GM18858 (cell line): ENCODE data around the gene HLA-DMA.
A peak's percentile ranks its signal among the peaks of the same experiment; 100 is the strongest.

ENCODE experiments used
- ATAC-seq: cut with Tn5 transposase; IDR thresholded peaks from one replicate; pipeline ENCODE4 v1.9.1; 2021; ENCODE audit not compliant: unreplicated experiment

Gene HLA-DMA

DNA sequence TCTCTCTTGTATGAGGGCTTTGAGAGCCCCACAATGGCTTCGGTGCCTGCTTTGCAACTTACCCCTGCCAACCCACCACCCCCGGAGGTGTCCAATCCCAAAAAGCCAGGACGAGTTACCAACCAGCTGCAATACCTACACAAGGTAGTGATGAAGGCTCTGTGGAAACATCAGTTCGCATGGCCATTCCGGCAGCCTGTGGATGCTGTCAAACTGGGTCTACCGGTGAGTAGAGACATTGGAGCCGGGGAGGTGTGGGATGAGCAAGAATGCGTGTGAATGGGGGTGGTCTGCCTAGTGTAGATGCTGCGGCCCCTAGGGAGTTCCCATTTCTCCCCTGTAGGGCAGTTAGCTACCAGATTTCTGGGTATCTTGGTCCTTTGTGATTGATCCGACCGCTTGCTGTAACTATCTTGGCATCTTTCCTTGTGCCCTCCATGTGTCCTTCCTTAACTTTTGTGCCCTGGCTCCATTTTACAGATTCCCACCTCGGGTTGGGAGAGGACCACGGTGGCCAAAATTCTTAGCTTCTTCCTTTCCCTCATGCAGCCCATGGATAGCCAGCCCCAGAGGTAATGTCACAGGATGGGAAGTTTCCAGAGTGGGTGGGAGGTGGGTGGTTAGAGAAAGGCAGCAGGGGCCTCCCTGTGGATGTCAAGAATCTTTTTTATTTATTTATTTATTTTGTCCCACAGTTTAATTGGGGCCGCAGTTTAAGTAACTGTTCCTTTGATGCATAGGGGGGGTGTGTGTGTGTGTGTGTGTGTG lies 21.8 kb upstream of the HLA-DMA start:
- ATAC-seq, result no peak

DNA sequence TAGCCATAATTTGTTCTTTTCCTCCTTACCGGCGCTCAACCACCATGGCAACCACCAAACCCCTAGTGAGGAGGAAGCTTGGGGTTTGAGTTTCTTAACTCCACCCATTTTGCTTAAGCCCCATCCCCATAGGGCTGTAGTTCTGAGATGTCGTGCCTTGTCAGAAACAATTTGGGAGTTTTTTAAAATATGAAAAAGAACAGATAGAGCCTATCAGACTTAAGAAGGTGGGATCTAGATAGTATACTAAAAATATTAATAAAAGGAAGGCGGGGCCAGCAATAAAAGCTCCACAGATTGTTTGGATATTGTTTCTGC lies 21.1 kb upstream of the HLA-DMA start:
- no peak for ATAC-seq

DNA sequence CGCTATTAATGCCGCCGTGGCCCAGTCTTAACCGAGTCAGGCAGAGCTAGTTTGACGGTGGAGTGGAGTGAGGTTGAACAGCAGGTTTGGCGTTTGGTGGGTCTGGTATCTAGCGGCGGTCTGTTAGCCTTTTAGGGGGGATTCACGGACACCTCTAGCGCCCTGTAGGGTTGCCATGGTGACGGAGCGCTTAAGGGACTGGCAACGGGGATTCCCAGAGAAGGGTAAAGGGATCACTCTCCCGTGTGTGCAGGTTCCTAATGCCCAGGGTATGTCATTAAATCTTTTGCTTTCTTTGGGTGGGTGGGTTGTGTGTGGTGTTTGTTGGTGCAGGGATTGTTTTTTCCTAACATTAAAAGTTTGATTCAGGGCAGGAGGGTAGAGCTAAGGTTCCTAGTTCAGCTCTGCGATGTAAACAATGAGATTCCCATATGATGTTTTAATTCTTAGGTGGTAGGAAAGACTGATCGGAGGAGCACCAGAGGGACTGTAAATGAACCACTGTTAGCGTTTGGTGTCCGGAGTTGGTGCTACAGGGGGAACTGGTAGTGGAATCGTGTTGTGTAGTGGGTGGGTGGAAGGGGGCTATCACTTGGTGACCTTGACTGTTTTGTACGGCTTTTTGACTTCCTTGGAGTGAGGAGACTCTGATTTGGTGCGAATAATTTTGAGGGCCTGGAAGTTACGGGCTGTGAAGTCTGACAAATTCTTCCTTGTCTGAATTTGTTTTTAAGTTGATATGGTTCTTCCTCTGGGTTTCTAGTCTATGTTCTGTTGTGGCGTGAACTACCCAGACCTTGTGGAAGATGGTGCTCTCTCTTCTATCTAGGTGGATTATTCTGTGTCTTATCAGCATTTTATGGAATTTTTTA lies 20.5 kb upstream of the HLA-DMA start:
- no peak for ATAC-seq

DNA sequence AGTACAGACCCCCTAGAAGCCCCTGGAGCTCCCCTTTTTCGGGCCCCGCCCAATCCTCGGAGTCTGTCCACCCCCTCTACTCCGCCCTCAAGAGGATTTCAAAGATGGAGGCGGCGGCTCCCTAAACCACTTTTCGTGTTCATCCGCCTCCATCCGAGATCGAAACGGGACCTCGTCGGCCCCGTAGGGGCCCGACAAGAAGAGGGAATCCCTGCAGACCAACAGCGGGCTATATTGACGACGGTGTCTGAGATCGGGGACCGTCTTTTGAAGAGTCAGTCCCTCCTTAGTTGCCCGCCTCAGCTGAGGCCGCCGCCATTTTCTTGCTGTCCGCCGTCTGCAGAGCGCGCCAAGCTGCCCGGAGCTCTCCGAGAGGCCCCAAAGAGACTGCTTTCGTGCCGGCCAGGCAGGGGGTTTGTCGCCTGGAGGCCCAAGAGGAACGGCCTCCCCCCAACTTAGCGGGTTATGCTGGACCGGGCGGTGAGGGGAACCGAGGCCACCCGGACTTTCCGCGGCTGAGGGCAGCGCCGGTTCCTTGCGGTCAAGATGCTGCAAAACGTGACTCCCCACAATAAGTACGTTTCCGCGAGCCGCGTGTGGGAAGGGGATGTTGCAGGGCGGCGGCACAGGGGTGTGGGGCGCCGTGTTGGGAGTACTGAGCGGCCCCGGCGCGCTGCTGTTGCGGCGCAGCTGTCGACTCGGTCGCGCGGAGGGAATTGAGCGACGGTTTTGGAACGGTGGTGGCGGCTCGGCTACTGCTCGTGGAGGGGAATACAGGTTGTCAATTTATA lies 19.7 kb upstream of the HLA-DMA start:
- ATAC-seq, result peak; percentile 5

DNA sequence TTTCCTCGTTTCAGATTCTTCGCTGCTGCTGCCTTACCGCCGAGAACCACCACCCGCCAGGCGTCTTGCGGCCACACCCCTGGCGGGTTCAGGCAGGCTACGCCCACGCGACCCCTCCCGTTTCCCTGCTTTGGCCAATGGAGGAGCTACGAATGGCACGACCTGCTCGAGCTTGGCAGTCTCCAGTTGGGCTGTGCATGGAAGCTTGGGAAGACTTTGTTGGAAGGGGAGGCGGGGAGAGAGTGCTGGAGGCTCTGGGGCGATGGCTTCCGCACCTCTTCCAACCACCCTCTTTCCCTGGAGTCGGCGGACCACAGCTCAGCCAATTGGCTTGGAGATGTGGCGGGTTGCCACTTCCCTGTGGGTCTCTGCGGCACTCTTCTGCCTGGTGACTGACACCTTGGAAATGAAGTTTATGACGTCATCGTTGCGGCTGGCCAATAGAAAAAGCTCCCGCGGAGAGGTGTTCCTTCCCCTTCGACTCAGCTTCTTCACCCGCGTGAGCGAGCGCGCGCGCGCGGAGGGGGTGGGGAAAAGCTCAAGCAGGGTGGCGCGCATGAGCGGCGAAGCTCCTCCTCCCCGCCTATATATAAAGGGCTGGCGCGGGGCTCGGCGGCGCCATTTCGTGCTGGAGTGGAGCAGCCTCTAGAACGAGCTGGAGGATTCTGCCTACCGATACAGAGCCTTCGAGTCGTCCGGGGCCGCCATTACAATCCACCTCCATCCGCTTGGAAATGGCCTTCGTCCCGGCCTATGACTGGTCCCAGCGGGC lies 18.9 kb upstream of the HLA-DMA start:
- ATAC-seq, result peak; percentile 28

DNA sequence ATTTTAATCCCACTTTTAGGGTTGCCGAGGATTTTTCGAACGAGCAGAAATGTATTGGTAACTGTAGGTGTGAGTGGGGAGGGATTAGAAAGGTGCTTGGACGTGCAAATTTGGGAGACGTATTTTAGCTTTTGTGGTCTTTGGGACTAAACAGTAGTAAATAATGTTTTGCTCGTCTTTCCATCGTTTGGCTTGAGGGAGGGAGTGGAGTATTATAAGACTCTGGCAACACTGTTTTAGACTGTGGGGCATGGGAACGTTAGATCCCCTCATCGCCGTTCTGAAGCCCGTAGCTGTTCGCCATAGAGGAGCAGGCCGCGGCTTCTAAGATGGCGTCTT lies 18.3 kb upstream of the HLA-DMA start:
- ATAC-seq, result no peak

DNA sequence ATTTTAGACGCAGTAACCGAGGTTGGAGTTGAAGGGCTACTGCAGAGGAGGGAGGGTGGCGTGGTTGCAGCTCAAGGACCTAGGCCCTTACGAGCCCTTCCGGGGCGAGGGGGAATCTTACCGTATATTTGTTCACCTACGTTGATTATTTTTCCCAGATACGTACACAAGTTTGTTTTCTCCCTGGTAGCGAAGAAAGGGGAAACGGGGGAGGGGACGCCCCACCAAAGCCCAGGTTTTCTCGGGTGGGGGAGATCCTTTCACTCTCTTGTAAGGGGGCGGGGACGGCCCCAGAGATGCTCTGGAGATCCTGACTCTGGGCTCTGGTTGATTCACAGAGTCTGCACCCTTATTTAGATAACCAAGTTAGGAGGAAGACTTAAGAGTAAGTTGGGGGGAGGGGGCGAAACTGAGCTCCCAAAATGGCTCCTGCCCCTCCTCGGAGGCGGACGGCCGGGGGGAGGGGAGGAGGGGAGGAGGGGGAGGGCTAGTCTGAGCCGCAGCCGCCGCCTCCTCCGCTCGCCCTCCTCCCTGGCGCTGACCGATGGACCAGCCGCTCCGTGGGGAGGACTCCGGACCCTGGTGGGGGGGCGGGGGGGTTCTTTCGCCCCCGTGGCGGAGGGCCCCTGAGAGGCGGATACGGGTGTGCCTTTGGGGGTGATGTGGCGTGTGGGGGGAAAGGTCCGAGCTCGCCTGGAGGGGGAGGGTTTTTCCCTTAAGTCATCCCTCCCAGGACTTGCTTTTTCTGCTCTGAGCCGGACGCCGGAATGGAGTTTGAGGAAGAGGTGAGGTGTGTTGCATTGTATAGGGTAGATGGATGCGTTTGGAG lies 17.7 kb upstream of the HLA-DMA start:
- no peak for ATAC-seq

DNA sequence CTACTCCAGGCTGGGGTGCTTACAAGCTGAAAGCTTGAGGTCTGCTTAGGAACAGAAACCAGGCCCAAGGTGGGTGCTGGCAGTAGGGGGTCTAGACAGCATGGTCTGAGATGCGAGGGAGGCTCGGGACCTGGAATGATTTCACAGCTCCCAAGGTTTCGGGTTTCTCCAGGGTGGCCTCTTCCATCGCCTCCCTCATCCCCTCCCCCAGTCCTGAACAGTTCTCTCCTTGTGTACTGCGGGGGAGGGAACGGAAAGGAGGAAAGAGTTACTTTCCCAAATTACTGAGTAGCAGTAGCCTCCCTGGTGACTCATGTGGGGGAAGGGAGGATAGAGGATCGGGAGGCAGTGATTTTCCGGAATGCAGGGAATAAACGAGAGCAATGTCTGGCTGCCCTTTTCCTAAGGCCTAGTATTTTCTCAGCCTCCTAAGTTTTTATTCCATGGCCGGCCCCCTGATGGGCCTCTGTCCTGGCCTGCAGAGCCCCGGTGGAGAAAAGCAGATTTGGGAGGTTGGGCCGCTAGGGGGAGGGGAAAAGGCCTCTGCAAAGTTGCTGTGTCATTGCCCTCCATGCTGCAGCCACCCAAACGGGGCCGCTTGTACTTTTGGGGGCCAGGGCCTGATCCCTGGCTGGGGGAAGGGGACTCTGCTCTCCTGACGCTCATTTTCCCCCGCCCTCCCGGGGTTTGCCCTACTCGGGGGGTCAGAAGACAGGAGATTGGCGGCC lies 17.0 kb upstream of the HLA-DMA start:
- no peak for ATAC-seq

DNA sequence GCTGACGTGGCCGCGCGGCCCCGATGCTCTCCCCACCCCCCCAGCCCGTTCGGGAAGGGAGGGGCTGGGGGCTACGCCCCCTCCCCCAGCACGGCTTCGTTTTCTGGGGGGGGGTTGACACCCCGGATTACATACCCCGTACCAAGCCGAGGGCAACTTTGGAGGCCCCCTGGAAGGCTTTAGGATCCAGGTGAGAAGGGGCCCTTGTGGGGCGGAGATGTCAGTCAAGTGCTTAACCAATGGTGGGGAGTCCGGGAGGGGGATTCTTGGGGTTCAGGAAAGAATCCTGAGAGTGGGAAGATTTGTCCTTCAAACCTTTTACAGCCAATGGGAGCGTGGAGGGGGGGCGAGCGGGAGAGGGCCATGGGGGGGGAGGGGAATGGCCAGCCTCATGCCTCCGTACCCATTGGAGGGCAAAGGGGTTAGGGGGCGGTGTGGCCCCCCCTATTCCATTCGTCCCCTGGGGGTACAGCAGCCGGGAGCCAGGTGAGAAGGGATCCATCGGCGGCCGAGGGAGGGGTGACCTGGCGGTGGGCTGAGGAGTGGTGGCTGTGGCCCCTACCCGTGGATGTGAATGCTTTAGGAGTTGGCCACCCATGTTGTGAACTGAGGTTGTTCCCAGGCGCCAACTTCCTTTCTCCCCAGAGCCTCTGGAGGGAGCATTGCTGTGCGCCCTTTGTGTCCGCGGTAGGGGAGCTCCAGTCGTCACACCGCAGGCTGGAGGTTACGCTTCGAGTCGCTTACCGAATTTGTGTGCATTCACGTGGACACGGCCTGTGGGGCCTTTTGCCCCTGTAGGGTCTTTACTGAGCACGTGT lies 16.2 kb upstream of the HLA-DMA start:
- ATAC-seq, result no peak

DNA sequence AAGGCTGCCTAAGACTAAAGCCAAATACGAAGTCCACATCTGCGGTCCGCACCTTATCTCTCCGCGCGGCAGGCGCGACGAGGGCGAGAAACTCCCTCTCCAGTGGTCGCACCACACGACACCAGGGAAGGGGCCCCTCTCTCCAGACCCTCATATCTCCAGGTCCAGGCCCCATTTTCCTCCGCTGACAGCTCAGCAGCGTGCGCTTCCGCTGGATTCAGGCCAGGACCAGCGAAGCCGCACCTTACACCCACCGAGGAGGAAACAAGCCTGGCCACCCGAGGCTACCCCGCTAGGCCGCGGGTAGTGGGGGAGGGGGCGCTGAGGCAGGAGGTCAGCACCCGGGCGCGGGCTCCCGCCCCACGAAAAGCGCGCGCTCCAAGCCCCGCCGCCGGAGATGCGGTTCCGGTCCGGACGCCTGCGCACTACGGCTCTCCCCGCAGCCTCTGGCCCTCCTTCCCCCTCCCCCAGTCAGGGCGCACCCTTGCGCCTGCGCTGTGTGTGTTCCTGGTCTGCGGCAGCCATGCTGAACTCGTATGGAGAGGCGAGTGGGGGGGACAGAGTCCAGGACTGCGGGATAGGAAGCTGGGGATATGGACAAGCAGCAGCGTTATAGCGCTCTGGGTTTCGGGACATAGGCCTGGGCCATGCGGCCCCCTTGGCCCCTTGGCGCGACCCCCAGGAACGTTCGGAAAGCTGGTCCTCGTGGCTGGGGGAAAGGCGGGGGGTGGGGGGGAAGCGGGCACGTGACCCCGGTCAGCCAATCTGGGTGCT lies 15.4 kb upstream of the HLA-DMA start, which contains the start of gene BRD2:
Gene BRD2, plus strand, starts transcription at position 502 of the 774 bp plus-strand sequence. CDS start 4,305 bp downstream, outside the sequence.
- ATAC-seq, result peak; percentile 34

DNA sequence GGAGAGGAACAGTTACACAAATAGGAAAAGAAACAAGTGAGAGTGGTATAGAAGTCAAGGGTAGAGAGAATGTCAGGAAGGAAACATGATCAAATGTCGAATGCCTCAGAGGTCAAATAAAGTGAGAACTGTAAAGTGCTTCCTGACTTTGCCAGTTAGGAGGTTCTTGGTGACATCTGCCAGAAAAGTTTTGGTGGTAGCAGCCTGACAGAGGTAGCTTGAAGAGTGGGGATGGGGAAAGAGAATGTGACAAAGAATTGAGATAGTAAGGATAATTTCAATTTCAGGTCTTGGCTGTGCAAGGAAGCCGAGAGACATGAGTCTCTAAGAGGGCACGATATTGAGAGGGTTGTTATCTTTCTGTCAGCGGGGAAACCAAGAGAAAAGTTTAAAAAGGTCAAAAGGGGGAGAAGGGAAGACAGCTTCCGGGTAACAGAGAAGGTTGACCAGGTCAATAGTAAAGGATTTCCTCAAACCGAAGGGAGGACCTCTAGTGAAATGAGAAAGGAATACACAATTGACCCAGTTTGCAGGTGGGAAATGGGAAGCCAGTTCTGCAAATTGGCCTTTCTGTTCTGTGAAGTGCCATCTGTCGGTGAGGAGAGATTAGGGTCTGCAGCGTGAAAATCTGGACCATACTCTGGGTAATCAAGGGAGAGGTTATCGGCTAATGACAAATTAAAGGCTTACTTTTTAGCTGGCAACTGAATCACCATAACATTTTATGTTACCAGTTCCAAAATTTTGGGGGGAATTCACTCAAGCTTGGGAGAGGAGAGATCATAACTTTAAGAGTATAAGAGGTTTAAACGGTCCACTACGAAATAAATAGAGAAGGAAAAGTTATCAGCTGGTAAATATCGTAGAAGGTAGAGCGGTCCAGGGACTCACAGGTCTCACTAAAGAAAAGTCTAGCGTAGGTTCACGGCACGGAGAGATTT lies 14.5 kb upstream of the HLA-DMA start:
- no peak for ATAC-seq

DNA sequence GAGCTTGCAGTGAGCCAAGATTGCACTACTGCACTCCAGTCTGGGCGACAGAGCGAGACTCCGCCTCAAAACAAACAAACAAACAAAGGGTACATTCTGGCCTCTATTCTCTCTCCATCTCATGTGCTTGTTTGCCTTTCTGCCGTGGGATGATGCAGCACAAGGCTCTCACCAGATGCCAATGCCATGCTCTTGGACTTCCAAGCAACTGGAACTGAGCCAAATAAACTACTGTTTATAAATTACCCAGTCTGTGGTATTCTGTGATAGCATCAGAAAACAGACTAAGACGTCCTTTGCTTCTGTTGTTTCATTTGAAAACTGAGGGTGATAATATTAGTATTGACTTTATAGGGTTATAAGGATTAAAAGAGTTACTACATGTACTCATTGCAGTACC lies 11.9 kb upstream of the HLA-DMA start:
- ATAC-seq, result no peak

DNA sequence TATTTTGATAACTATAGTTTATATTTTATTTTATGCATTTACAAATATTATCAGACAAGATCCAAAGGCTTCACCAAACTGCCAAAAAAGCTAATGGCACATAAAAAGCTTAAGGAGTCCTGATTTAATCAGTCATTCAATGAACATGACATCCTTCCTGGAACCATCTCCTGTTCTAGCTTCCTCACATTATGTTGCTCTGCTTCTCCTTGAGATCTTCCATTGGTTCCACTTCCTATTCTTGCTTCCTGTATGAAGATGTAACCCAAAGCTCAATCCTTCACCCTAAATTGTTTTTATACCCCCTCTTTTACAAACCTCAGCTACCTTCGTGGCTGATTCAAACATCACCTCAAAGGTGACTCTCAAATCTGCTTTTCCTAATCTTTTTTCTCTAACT lies 11.0 kb upstream of the HLA-DMA start:
- ATAC-seq, result no peak

DNA sequence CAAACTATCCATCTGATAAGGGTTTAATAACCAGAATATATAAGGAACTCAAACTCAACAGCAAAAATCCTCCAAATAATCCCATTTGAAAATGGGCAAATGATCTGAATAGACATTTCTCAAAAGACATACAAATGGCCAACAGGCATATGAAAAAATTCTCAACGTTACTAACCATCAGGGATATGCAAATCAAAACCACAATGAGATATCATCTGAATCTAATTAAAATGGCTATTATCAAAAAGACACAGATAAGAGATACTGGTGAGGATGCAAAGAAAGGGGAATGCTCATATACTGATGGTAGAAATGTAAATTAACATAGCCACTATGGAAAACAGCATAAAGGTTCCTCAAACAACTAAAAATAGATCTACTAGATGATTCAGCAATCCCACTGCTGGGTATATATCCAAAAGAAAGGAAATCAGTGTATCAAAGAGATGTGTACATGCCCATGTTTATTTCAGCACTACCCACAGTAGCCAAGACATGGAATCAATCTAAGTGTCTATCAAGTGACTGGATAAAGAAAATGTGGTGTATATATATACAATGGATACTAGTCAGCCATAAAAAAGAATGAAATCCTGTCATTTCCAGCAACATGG lies 9.4 kb upstream of the HLA-DMA start:
- ATAC-seq, result no peak

DNA sequence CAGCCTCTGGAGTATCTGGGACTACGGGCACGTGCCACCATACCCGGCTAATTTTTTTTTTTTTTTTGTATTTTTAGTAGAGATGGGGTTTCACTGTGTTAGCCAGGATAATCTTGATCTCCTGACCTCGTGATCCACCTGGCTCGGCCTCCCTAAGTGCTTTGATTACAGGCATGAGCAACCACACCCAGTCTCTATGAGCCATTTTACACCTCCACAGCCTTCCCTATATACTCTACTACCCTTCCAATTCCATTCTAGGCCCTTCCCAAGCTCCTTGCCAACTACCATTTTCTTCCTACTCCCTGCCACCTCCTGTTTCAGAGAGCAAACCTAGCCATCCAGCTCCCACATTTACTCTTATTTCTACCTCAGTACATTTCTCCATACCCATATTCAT lies 7.7 kb upstream of the HLA-DMA start:
- no peak for ATAC-seq

DNA sequence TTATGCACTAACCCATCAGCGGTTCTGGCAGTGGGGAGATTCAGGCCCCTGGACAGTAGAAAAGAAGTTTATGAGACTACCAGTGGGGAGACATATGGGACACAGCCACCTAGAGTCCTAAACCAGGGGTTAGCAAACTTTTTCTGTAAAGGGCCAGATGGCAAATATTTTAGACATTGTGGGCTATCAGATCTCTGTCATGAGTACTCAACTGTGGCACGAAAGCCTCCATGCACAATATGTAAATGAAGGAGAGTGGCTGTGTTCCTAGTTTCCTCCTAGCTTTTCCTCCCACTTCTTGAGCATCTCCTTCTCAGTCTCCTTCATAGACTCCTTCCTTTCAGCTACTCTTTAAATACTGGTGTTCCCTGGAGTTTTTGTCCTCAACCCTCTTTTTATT lies 3.3 kb upstream of the HLA-DMA start:
- no peak for ATAC-seq
